Measurements from ENCODE around the gene MBD5.
"Not testable (repeated sequence)": the region's sequence is repeated elsewhere in the genome, so short reads cannot be mapped to it uniquely, and the experiment has no call there.

MBD5 gene

DNA sequence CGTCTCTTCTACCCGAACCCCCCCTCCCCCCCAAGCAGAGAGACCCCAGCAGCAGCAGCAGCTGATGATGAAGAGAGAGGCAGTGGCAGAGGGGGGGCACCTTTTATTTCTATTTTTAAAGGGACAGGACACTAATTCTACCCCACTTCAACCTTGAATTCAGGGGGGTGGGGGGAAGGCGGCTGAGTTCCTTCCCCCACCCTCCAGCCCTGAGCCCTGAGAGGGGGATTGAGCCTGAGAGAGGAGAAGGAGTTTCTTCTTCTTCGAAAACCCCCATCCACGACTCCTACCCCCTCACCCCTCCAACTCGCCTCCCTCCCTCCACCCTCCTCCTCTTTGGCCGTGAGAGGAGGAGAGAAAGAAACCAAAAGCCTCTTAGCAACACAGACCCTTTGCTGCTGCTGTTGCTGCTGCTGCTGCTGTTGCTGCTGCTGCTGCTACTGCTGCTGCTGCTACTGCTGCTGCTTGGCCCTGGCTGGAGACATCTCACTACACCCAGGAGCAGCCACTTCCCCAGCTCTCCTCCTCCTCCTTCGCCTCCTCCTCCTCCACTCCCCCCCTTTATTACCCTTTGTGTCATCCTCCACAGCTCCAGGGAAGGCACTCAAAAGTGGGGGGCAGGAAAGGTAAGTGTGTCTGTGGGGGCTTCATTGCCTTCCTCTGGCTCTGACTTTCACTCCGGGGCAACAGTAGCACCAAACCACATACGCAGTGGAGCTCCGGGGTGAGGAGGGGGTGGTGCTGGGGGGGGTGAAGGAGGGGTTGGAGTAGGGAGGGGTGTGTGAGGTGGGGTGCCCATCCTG, at the start of gene MBD5:
TSS of gene MBD5 (plus strand) at position 33 of the 803 bp plus-strand sequence.
- H3K4me3 ChIP-seq (ENCODE audit: low read depth, low read length) = peak within 1 kb of the TSS; percentile 60
- TF ChIP-seq, protein P1, sequence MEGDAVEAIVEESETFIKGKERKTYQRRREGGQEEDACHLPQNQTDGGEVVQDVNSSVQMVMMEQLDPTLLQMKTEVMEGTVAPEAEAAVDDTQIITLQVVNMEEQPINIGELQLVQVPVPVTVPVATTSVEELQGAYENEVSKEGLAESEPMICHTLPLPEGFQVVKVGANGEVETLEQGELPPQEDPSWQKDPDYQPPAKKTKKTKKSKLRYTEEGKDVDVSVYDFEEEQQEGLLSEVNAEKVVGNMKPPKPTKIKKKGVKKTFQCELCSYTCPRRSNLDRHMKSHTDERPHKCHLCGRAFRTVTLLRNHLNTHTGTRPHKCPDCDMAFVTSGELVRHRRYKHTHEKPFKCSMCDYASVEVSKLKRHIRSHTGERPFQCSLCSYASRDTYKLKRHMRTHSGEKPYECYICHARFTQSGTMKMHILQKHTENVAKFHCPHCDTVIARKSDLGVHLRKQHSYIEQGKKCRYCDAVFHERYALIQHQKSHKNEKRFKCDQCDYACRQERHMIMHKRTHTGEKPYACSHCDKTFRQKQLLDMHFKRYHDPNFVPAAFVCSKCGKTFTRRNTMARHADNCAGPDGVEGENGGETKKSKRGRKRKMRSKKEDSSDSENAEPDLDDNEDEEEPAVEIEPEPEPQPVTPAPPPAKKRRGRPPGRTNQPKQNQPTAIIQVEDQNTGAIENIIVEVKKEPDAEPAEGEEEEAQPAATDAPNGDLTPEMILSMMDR (IDR thresholded peaks at IDR 0.05; ENCODE audit: borderline replicate concordance, insufficient read depth, low read depth, low read length) = no peak

DNA sequence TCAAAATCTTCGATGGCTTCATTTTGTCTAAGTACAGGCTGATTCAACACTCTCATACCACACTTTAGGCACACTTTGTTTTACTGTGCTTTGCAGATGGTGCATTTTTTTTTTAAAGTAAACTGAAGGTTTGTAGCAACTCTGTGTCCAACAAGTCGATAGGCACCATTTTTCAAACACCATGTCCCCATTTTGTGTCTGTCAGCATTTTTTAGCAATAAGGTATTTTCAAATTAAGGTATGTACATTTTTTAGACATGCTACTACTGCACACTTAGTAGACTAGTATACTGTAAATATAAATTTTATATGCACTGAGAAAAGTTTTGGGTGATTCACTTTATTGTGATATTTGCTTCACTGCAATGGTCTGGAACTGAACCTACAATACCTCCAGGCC, 44.8 kb upstream of the MBD5 start:
- TF ChIP-seq, protein P1 (IDR thresholded peaks at IDR 0.05; ENCODE audit: borderline replicate concordance, insufficient read depth, low read depth, low read length) = no peak
- H3K4me3 ChIP-seq (ENCODE audit: low read depth, low read length) = no peak overlapping the region

DNA sequence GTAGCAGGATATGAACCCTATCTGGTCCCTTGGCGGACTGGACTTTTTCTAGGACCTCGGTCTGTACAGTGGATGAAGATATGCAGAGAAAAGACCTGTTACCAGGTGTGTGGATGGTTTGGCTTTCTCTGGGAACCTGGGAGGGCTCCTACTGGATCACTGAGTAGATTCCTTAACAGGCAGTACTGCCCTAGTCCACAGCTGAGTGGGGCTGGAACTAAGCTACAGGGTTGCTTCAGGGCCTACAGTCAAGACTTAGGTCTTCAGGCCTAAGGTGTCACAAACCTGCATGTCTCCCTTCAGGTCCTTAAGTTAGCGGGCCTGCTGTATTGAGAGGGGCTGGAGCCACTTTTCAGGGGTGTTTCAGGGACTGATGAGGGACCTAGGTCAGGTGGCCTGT, 43.2 kb upstream of the MBD5 start:
- no peak overlapping the region for H3K4me3 ChIP-seq (ENCODE audit: low read depth, low read length)

DNA sequence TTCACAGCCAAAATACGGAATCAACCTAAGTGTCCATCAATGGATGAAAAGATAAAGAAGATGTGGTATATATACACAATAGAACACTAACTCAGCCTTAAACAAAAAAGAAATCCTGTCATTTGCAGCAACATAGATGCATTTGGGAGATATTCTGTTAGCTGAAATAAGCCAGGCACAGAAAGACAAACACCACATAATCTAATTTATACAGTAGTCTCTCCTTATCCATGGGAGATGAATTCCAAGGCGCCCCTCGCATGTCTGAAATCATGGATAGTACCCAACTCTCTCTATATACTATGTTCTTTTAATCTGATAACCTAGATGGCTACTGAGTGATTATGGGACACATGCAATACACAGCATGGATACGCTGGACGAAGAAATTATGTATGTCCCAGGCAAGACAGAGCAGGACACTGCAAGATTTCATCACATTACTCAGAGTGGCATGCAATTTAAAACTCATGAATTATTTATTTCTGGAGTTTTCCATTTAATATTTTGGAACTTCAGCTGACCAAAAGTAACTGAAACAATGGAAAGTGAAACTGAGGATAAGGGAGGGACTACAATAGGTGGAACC, 39.9 kb upstream of the MBD5 start:
- TF ChIP-seq, protein P1 (IDR thresholded peaks at IDR 0.05; ENCODE audit: borderline replicate concordance, insufficient read depth, low read depth, low read length) = no peak
- no peak overlapping the region for H3K4me3 ChIP-seq (ENCODE audit: low read depth, low read length)

More for the DNA sequence above, 43.2 kb upstream of the MBD5 start:
- TF ChIP-seq, protein P1 (IDR thresholded peaks at IDR 0.05; ENCODE audit: borderline replicate concordance, insufficient read depth, low read depth, low read length) = no peak

DNA sequence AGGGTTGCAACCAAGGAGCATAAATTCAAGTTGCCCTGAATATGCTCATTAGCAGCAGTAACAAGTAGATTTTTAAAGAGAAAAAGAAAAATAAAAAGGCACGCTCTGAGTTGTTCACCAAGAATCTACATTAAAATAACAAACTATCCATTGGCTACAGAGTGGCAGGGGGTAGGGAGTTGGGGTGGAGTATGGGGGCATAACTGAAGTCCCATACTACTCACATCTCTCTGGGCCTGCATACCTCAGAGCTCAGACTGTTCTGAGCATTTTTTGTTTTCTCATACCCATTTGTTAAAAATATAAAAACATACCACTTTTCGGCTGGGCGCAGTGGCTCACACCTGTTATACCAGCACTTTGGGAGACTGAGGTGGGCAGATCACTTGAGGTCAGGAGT, 31.8 kb upstream of the MBD5 start:
- H3K4me3 ChIP-seq (ENCODE audit: low read depth, low read length) = no peak overlapping the region
- TF ChIP-seq, protein P1 (IDR thresholded peaks at IDR 0.05; ENCODE audit: borderline replicate concordance, insufficient read depth, low read depth, low read length) = no peak

DNA sequence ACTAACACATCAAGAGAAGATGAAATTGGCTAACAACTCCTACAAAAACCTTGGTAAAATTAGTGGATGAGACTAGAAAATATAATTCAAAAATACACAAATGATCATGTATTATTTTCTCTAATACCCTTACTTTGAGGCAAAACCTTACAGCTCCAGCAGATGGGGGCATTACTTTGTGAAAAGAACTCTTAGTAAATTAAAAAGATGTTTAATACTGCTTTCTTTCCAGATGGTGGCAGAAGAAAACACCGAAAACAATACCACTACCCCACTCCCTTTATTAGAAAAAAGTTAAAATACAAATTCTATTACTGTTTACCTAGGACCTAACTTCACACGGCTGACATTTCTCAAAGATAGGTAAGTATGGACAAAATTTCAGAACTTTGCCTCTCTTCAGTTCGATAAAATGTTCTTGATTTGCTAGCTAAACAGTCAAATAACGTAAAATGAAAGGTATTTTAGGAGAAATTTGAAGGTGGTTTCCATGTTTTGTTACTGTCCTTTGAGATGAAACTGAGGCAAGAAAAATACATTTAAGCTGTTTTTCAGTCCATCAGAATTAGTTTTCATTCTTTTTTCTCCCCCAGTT, 31.0 kb upstream of the MBD5 start:
- TF ChIP-seq, protein P1 (IDR thresholded peaks at IDR 0.05; ENCODE audit: borderline replicate concordance, insufficient read depth, low read depth, low read length) = peak; percentile 24; the same call in 1 of the 2 replicates
- H3K4me3 ChIP-seq (ENCODE audit: low read depth, low read length) = no peak overlapping the region

DNA sequence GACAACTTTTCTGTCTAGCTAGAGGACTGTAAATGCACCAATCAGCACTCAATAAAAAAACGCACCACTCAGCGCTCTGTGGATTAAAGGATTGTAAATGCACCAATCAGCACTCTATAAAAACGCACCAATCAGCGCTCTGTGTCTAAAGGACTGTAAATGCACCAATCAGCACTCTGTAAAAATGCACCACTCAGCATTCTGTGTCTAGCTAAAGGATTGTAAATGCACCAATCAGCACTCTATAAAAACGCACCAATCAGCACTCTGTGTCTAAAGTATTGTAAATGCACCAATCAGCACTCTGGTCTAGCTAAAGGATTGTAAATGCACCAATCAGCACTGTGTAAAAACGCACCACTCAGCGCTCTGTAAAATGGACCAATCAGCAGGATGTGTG, 25.9 kb upstream of the MBD5 start:
- not testable (repeated sequence) for H3K4me3 ChIP-seq (ENCODE audit: low read depth, low read length)

All from GM12875 (cell line).